OCI-LY1 (cell line): ENCODE results near the gene SAE1.

ENCODE experiments used
- H2AFZ ChIP-seq: fragments of 200-600 bp; sonication (generic), shearing (Covaris generic); 2 replicates; pipeline ENCODE4 v1.6.0; 2014; ENCODE audit warnings: antibody characterized with exemption, mild to moderate bottlenecking, low read length
- H3F3A ChIP-seq: fragments of 200-600 bp; sonication (generic), shearing (Covaris generic); 2 replicates; pipeline ENCODE4 v1.6.0; 2014; ENCODE audit warnings: mild to moderate bottlenecking, antibody characterized with exemption, low read length, moderate library complexity; ENCODE audit not compliant: insufficient read depth
- H3K27ac ChIP-seq: fragments of 200-600 bp; sonication (generic); 2 replicates; pipeline ENCODE4 v1.5.1; 2014; ENCODE audit warnings: low read length, mixed run types, mild to moderate bottlenecking, low read depth; ENCODE audit not compliant: poor library complexity, severe bottlenecking
- H3K27me3 ChIP-seq: fragments of 200-600 bp; sonication (generic); 2 replicates; pipeline ENCODE4 v1.6.0; 2014; ENCODE audit warnings: antibody characterized with exemption, mild to moderate bottlenecking, low read length, moderate library complexity; ENCODE audit not compliant: insufficient read depth
- H3K36me3 ChIP-seq: fragments of 200-600 bp; sonication (generic); 2 replicates; pipeline ENCODE4 v1.6.1; 2014; ENCODE audit warnings: mild to moderate bottlenecking, antibody characterized with exemption, low read length, moderate library complexity, mixed read lengths; ENCODE audit not compliant: insufficient read depth
- H3K4me1 ChIP-seq: fragments of 200-600 bp; sonication (generic); 2 replicates; pipeline ENCODE4 v1.5.1; 2014; ENCODE audit warnings: mild to moderate bottlenecking, low read length, moderate library complexity; ENCODE audit not compliant: insufficient read depth, severe bottlenecking
- H3K4me2 ChIP-seq: fragments of 200-600 bp; sonication (generic), shearing (Covaris generic); 2 replicates; pipeline ENCODE4 v1.6.1; 2014; ENCODE audit warnings: low read length
- H3K4me3 ChIP-seq: fragments of 200-600 bp; sonication (generic); 2 replicates; pipeline ENCODE4 v1.5.1; 2014; ENCODE audit warnings: low read length, low read depth, mild to moderate bottlenecking, mixed read lengths; ENCODE audit not compliant: poor library complexity, severe bottlenecking
- H3K79me2 ChIP-seq: fragments of 200-600 bp; shearing (Covaris generic); 2 replicates; pipeline ENCODE4 v1.6.1; 2016; ENCODE audit warnings: mixed run types, low read length, mixed read lengths; ENCODE audit not compliant: insufficient read depth
- H3K9ac ChIP-seq: fragments of 200-600 bp; sonication (generic), shearing (Covaris generic); 2 replicates; pipeline ENCODE4 v1.6.1; 2014; ENCODE audit warnings: mild to moderate bottlenecking, low read length, mixed read lengths
- H3K9me2 ChIP-seq: fragments of 200-600 bp; sonication (generic), shearing (Covaris generic); 2 replicates; pipeline ENCODE4 v1.6.1; 2014; ENCODE audit warnings: low read depth, mild to moderate bottlenecking, low read length, mixed read lengths
- H3K9me3 ChIP-seq: fragments of 200-600 bp; shearing (Covaris generic); 2 replicates; pipeline ENCODE4 v1.6.1; 2014; ENCODE audit warnings: low read length, mixed read lengths
- H4K20me1 ChIP-seq: fragments of 200-600 bp; sonication (generic), shearing (Covaris generic); 2 replicates; pipeline ENCODE4 v1.6.0; 2016; ENCODE audit warnings: mild to moderate bottlenecking, low read length; ENCODE audit not compliant: insufficient read depth
- CTCF ChIP-seq: fragments of 200-600 bp; sonication (generic), shearing (Covaris generic); IDR thresholded peaks from 2 replicates; pipeline ENCODE4 v1.5.1; 2017; ENCODE audit warnings: mild to moderate bottlenecking, antibody characterized with exemption, low read length, moderate library complexity, mixed read lengths
- EZH2 ChIP-seq: fragments of 200-600 bp; sonication (generic), shearing (Covaris generic); IDR thresholded peaks from 2 replicates; pipeline ENCODE4 v1.8.0; 2017; ENCODE audit warnings: borderline replicate concordance, mixed run types, mild to moderate bottlenecking, antibody characterized with exemption, low read length, moderate library complexity, mixed read lengths

The SAE1 gene

DNA sequence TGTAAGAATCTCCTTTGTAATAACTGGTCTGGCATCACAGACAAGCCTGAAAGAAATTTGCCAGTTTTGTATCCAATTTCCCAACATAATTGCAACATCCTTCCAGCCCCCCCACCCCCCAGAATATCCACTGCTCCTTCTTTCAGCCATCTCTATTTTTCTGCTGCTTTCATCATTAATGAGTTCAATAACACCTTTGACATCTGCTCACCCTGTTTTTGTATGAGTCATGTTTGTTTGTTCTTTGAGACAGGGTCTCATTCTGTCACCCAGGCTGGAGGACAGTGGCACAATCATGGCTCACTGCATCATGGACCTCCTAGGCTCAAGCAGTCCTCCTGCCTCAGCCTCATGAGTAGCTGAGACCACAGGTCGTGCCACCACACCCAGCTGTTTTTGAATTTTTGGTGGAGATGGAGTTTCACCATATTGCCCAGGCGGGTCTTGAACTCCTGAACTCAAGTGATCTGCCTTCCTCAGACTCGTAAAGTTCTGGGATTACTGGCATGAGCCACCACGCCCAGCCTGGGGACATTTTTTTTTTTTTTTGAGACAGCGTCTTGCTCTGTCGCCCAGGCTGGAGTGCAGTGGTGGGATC is 10.1 kb upstream of the SAE1 start:
- H3K9me2 ChIP-seq, result no peaks in the 10 kb centered on the region
- H3K4me2 ChIP-seq, result no peak overlapping the region
- no peak overlapping the region for H3K27ac ChIP-seq
- H3K27me3 ChIP-seq, result no peaks in the 10 kb centered on the region
- no peak overlapping the region for H3K9ac ChIP-seq
- H3K4me3 ChIP-seq, result no peak overlapping the region
- H3K4me1 ChIP-seq, result no peaks in the 10 kb centered on the region
- H3K9me3 ChIP-seq, result no peaks in the 10 kb centered on the region
- no peaks in the 10 kb centered on the region for H4K20me1 ChIP-seq
- H3K79me2 ChIP-seq, result no peaks in the 10 kb centered on the region
- H3K36me3 ChIP-seq, result no peaks in the 10 kb centered on the region
- no peaks in the 10 kb centered on the region for H3F3A ChIP-seq
- H2AFZ ChIP-seq, result no peak overlapping the region
- TF ChIP-seq CTCF (no peak), EZH2 (no peak)

DNA sequence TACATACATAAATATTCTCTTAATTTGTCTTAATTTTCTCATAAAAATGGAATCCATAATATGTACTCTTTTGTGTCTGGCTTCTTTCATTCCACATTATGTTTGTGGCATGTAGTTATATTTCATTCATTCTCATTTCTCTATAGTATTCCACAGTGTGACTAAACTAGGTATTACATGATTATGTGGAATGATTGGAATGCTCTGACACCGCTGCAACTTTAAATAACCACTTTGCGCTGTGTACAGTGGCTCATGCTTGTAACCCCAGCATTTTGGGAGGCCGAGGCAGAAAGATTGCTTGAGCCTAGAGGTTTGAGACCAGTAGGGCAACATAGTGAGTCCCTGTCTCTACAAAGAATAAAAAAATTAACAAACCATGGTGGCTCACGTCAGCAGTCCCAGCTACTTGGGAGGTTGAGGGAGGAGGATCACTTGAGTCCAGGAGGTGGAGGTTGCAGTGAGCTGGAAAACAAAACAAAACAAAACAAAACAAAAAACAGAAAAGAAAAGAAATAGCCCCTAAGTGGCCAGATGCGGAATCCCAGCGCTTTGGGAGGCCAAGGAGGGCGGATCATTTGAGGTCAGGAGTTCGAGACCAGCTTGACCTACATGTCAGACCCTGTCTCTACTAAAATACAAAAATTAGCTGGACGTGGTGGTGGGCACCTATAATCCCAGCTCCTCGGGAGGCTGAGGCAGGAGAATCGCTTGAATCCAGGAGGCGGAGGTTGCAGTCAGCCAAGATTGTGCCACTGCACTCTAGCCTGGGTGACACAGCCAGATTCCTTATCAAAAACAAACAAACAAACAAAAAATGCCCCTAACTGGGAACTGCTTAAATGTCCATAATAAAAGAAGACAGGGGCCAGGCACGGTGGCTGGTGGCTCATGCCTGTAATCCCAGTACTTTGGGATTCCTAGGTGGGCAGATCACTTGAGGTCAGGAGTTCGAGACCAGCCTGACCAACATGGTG is 8.0 kb upstream of the SAE1 start:
- no peaks in the 10 kb centered on the region for H3K79me2 ChIP-seq
- no peaks in the 10 kb centered on the region for H3K9me3 ChIP-seq
- H3F3A ChIP-seq, result no peaks in the 10 kb centered on the region
- H3K4me3 ChIP-seq, result no peak overlapping the region
- H3K27me3 ChIP-seq, result no peaks in the 10 kb centered on the region
- H3K36me3 ChIP-seq, result no peaks in the 10 kb centered on the region
- TF ChIP-seq CTCF (no peak), EZH2 (no peak)
- no peak overlapping the region for H2AFZ ChIP-seq
- H3K9me2 ChIP-seq, result no peaks in the 10 kb centered on the region
- H3K4me2 ChIP-seq, result no peak overlapping the region
- H3K9ac ChIP-seq, result no peak overlapping the region
- no peaks in the 10 kb centered on the region for H3K4me1 ChIP-seq
- no peaks in the 10 kb centered on the region for H4K20me1 ChIP-seq
- no peak overlapping the region for H3K27ac ChIP-seq

DNA sequence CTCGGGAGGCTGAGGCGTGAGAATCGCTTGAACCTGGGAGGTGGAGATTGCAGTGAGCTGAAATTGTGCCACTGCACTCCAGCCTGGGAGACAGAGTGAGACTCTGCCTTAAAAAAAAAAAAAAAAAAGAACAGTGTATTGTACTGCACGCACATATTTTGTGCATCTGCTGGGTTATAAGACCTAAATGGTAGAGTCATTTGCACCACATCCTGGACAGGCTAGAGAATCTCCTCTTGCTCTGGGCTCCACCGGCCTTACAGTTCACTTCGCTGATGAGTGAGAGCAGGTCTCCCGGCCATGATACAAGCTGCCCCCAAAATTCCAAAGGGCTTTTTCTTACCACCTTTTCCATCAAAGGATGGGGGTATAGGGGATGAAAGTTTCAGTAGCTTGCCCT is 7.2 kb upstream of the SAE1 start:
- Histone ChIP-seq H3K4me3 (no peak overlapping the region), H3K79me2 (no peaks in the 10 kb centered on the region), H4K20me1 (no peaks in the 10 kb centered on the region), H3K27me3 (no peaks in the 10 kb centered on the region), H3F3A (no peaks in the 10 kb centered on the region), H3K27ac (no peak overlapping the region), H3K4me2 (no peak overlapping the region), H3K4me1 (no peaks in the 10 kb centered on the region), H3K36me3 (no peaks in the 10 kb centered on the region), H3K9me3 (no peaks in the 10 kb centered on the region), H2AFZ (no peak overlapping the region), H3K9ac (no peak overlapping the region), H3K9me2 (no peaks in the 10 kb centered on the region)
- TF ChIP-seq CTCF, result no peak
- TF ChIP-seq EZH2, result no peak
